ENCODE data around the gene R3HCC1L.

The R3HCC1L gene

GRCh38 chr10:98263088-98263487, 128.6 kb downstream of the R3HCC1L start:
- DNase-seq, result no peak

GRCh38 chr10:98264378-98265065, 130.1 kb downstream of the R3HCC1L start:
- DNase-seq, result no peak

GRCh38 chr10:98265403-98266378, 131.2 kb downstream of the R3HCC1L start:
- DNase-seq, result no peak

GRCh38 chr10:98266647-98267046, 132.2 kb downstream of the R3HCC1L start:
- DNase-seq, result no peak

GRCh38 chr10:98267069-98267893, 132.8 kb downstream of the R3HCC1L start:
- no peak for DNase-seq

GRCh38 chr10:98267894-98268693, 133.6 kb downstream of the R3HCC1L start, which contains the start of gene LOXL4:
Gene LOXL4 (minus strand): TSS chr10:98268194. CDS start chr10:98263019, 5,175 bp downstream.
- DNase-seq, result no peak

- no peak for DNase-seq
These were observed 134.4 kb downstream of the R3HCC1L start for GRCh38 chr10:98268694-98269431.

- no peak for DNase-seq
These were observed 135.0 kb downstream of the R3HCC1L start for GRCh38 chr10:98269435-98269912.

- no peak for DNase-seq
These were observed 135.8 kb downstream of the R3HCC1L start for GRCh38 chr10:98270073-98270740.

- no peak for DNase-seq
These were observed 136.3 kb downstream of the R3HCC1L start for GRCh38 chr10:98270786-98271185.

- no peak for DNase-seq
These were observed 137.8 kb downstream of the R3HCC1L start for GRCh38 chr10:98272245-98272644.

GRCh38 chr10:98272656-98273055, 138.2 kb downstream of the R3HCC1L start:
- DNase-seq, result no peak

- DNase-seq, result no peak
These were observed 138.8 kb downstream of the R3HCC1L start for GRCh38 chr10:98273057-98273850.

- no peak for DNase-seq
These were observed 140.1 kb downstream of the R3HCC1L start for GRCh38 chr10:98274562-98274961.

- no peak for DNase-seq
These were observed 141.9 kb downstream of the R3HCC1L start for GRCh38 chr10:98276311-98276710.

- no peak for DNase-seq
These were observed 151.0 kb downstream of the R3HCC1L start for GRCh38 chr10:98285416-98285815.

- DNase-seq, result no peak
These were observed 152.0 kb downstream of the R3HCC1L start for GRCh38 chr10:98286419-98286818.

- DNase-seq, result no peak
These were observed 152.9 kb downstream of the R3HCC1L start for GRCh38 chr10:98287321-98287720.

GRCh38 chr10:98289802-98290209, 155.3 kb downstream of the R3HCC1L start:
- no peak for DNase-seq

GRCh38 chr10:98292971-98293370, 158.5 kb downstream of the R3HCC1L start:
- no peak for DNase-seq

Data from KG1 (cell line).